Nephron (organoid): Measurements from ENCODE around the gene TENM4.

ENCODE experiments used
- H3K27ac Mint-ChIP-seq, 3 experiments: 2 replicates each; pipeline ENCODE4 v1.8.0; 2020; ENCODE audit warnings: mixed read lengths in 3 of 3, mild to moderate bottlenecking in 2 of 3, moderate library complexity in 1 of 3
- H3K27me3 Mint-ChIP-seq: 2 replicates; pipeline ENCODE4 v1.8.0; 2021; ENCODE audit warnings: low read depth, mild to moderate bottlenecking, moderate library complexity, mixed read lengths
- H3K36me3 Mint-ChIP-seq: 2 replicates; pipeline ENCODE4 v1.8.0; 2020; ENCODE audit warnings: low read depth, mixed read lengths
- H3K4me1 Mint-ChIP-seq: 2 replicates; pipeline ENCODE4 v1.8.0; 2020; ENCODE audit warnings: mixed read lengths
- H3K4me3 Mint-ChIP-seq, 3 experiments: 2 replicates each; pipeline ENCODE4 v1.8.0; 2020; ENCODE audit warnings: mild to moderate bottlenecking in 3 of 3, mixed read lengths in 3 of 3, moderate library complexity in 2 of 3
- H3K9me3 Mint-ChIP-seq: 2 replicates; pipeline ENCODE4 v1.8.0; 2020; ENCODE audit warnings: mixed read lengths
- TF ChIP-seq, protein P1 (sequence below), 3 experiments: fragments of 200-600 bp; sonication (generic); IDR thresholded peaks; one replicate each; pipeline ENCODE4 v1.5.0; 2021; ENCODE audit warnings: antibody characterized with exemption in 3 of 3; ENCODE audit not compliant: unreplicated experiment in 3 of 3

Gene TENM4

GRCh38 chr11:79273781-79274180, 167.0 kb downstream of the TENM4 start:
- no peaks in the 10 kb centered on the region for H3K27me3 Mint-ChIP-seq
- H3K36me3 Mint-ChIP-seq = peaks cover 7% of the 10 kb centered on the region
- peaks cover 71% of the 10 kb centered on the region for H3K4me1 Mint-ChIP-seq
- H3K27ac Mint-ChIP-seq = peak overlapping the region; percentile 55 to 88 (median 77)
- H3K4me3 Mint-ChIP-seq = peak overlapping the region in 1 of 3 experiments; percentile 28
- no peaks in the 10 kb centered on the region for H3K9me3 Mint-ChIP-seq
- TF ChIP-seq, protein P1, sequence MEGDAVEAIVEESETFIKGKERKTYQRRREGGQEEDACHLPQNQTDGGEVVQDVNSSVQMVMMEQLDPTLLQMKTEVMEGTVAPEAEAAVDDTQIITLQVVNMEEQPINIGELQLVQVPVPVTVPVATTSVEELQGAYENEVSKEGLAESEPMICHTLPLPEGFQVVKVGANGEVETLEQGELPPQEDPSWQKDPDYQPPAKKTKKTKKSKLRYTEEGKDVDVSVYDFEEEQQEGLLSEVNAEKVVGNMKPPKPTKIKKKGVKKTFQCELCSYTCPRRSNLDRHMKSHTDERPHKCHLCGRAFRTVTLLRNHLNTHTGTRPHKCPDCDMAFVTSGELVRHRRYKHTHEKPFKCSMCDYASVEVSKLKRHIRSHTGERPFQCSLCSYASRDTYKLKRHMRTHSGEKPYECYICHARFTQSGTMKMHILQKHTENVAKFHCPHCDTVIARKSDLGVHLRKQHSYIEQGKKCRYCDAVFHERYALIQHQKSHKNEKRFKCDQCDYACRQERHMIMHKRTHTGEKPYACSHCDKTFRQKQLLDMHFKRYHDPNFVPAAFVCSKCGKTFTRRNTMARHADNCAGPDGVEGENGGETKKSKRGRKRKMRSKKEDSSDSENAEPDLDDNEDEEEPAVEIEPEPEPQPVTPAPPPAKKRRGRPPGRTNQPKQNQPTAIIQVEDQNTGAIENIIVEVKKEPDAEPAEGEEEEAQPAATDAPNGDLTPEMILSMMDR (IDR thresholded peaks at IDR 0.05; ENCODE audit: unreplicated experiment in 3 of 3) = no peak

DNA sequence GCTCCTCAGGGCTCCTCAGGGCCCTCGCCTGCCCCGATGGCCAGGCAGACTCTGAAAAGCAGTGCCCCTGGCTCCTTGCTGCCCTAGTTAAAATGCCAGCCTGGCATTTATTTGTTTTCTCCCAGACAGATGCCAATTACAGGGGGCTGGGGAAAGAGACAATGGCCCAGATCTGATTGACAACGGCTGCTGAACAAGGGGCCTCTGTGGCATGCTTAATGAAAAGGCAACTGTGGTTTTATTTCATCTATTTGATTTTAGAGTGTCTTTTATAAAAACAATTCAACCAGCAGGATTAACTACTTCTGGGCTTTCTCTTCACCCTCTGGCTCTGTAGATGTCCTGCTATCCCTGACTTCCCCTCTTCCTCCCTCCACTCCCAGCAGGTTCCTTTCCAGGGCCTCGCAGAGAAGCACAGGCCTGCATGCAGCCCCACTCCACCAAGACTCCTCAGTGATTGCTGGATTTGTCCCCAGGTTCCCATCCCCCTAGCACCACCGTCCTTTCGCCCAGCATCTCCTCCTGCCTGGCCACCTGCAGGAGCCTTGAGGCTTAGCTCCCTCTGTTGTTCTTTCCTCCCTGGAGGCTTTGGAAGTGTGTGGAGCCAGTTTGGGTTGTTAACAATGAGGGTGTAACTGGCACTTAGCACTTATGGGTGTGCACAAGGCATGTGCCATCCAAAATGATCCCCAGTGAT, 171.1 kb downstream of the TENM4 start:
- Mint-ChIP-seq H3K4me1 (peaks cover 47% of the 10 kb centered on the region), H3K36me3 (peaks cover 7% of the 10 kb centered on the region), H3K4me3 (no peak overlapping the region), H3K9me3 (no peaks in the 10 kb centered on the region), H3K27me3 (no peaks in the 10 kb centered on the region), H3K27ac (peak overlapping the region; percentile 35 to 84 (median 52))
- TF ChIP-seq, protein P1 (IDR thresholded peaks at IDR 0.05; ENCODE audit: unreplicated experiment in 3 of 3) = no peak

DNA sequence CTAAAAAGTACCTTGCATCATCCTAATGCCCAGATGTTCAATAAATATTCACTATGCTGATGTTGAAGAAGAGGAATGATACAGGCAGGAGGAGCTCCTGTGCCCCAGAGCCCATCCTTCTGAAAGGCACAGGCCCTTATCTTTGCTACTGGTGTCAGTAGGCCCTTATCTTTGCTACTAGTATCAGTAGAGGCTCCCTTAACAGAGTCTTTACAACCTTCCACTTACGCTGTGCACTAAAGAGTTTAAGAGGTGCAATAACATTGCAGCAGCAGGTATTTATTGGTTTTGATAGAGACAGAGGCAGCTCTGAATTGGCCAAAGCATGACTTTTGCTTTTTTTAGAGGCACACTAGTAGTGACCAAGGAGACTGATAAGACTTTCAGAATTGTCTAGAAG, 174.4 kb downstream of the TENM4 start:
- H3K9me3 Mint-ChIP-seq = no peaks in the 10 kb centered on the region
- H3K27ac Mint-ChIP-seq = no peak overlapping the region
- peaks cover 50% of the 10 kb centered on the region for H3K4me1 Mint-ChIP-seq
- no peaks in the 10 kb centered on the region for H3K36me3 Mint-ChIP-seq
- H3K27me3 Mint-ChIP-seq = no peaks in the 10 kb centered on the region
- no peak overlapping the region for H3K4me3 Mint-ChIP-seq
- TF ChIP-seq, protein P1 (IDR thresholded peaks at IDR 0.05; ENCODE audit: unreplicated experiment in 3 of 3) = no peak

DNA sequence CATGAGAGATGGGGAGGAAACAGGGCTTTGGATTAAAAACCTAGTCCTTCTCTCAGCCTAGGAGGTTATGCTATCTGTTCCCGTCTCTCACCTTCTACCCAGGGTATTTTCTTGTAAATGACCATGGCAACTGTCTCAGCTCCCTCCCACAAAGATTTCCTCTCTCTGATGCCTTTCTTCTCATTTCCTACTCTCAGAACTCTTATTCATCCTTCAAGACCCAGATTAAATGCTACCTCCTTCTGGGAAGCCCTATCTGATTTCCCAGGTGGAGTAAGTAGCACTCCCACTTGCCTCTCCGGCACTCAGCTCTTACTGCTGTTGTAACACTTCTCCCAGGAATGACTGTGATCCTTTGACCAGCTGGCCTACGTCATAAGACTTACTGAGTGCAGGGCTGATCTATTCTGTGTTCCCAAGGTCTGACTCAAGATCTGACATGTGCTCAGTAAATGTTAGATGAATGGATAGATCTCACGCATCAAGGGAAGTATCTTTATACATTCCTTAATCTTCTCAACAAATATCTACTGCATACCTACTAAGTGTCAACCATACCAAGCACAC, 175.0 kb downstream of the TENM4 start:
- H3K27me3 Mint-ChIP-seq = no peaks in the 10 kb centered on the region
- H3K27ac Mint-ChIP-seq = no peak overlapping the region
- H3K9me3 Mint-ChIP-seq = no peaks in the 10 kb centered on the region
- H3K36me3 Mint-ChIP-seq = no peaks in the 10 kb centered on the region
- TF ChIP-seq, protein P1 (IDR thresholded peaks at IDR 0.05; ENCODE audit: unreplicated experiment in 3 of 3) = no peak
- no peak overlapping the region for H3K4me3 Mint-ChIP-seq
- H3K4me1 Mint-ChIP-seq = peaks cover 52% of the 10 kb centered on the region

DNA sequence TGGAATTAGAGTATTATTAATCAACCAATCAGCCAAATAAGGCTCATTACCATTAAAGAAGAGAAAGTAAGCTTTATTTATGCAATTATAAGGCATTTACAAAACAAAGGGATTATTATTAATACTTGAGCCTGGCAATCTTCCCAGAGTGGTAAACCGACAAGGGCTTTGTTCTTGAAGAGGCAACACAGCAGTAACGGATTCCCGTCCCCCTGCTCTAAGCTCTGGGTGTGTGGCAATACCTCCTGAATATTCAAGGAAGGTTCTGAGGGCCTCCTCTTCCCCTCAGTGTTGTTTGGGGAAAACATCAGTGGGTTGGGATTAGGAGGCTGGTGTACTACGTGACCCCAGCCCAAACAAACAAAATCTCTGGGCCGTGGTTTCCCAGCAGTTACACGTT, 176.5 kb downstream of the TENM4 start:
- no peaks in the 10 kb centered on the region for H3K36me3 Mint-ChIP-seq
- peaks cover 37% of the 10 kb centered on the region for H3K4me1 Mint-ChIP-seq
- H3K9me3 Mint-ChIP-seq = no peaks in the 10 kb centered on the region
- H3K4me3 Mint-ChIP-seq = no peak overlapping the region
- no peaks in the 10 kb centered on the region for H3K27me3 Mint-ChIP-seq
- no peak overlapping the region for H3K27ac Mint-ChIP-seq
- TF ChIP-seq, protein P1 (IDR thresholded peaks at IDR 0.05; ENCODE audit: unreplicated experiment in 3 of 3) = no peak

- no peaks in the 10 kb centered on the region for H3K36me3 Mint-ChIP-seq
- no peaks in the 10 kb centered on the region for H3K27me3 Mint-ChIP-seq
- TF ChIP-seq, protein P1 (IDR thresholded peaks at IDR 0.05; ENCODE audit: unreplicated experiment in 3 of 3) = no peak
- no peaks in the 10 kb centered on the region for H3K9me3 Mint-ChIP-seq
- peaks cover 36% of the 10 kb centered on the region for H3K4me1 Mint-ChIP-seq
- H3K27ac Mint-ChIP-seq = peak overlapping the region; percentile 75 to 90 (median 83)
- peak overlapping the region in 2 of 3 experiments; percentile 1 to 16 for H3K4me3 Mint-ChIP-seq
Observed at GRCh38 chr11:79263001-79263400, 177.8 kb downstream of the TENM4 start.
